Activated CD8-positive, alpha-beta T cell treated with anti-CD3 and anti-CD28 coated beads for 36 hours (primary cell): ENCODE measurements around the gene SCUBE2. TPM values are rescaled to one million over a fixed set of nuclear protein-coding genes. Genes with fewer than 3 reads are reported as not detected.

Experiments
- ATAC-seq: fragments of 200-7000 bp; cut with Tn5 transposase; one replicate; pipeline ENCODE4 v1.10.0; 2021; ENCODE audit warnings: mild to moderate bottlenecking, moderate library complexity
- CTCF ChIA-PET: fragments of 350-600 bp; sonication (Branson Sonifier 250); formaldehyde crosslinking; loops from one replicate; lab custom pipeline; 2021; ENCODE audit warnings: antibody characterized with exemption; lab: Charles Lee
- POLR2A ChIA-PET: fragments of 350-600 bp; sonication (Branson Sonifier 250); formaldehyde crosslinking; loops from one replicate; lab custom pipeline; 2021; ENCODE audit warnings: antibody characterized with exemption; lab: Charles Lee
- DNase-seq: peaks from one replicate; pipeline ENCODE4 v3.0.0-alpha.2; 2020
- H3K27ac Mint-ChIP-seq: one replicate; pipeline ENCODE4 v1.8.0; 2021; ENCODE audit warnings: mild to moderate bottlenecking, mixed read lengths
- H3K27me3 Mint-ChIP-seq: one replicate; pipeline ENCODE4 v1.8.0; 2021; ENCODE audit warnings: mixed read lengths
- H3K36me3 Mint-ChIP-seq: one replicate; pipeline ENCODE4 v1.8.0; 2021; ENCODE audit warnings: low read depth, mixed read lengths
- H3K4me1 Mint-ChIP-seq: one replicate; pipeline ENCODE4 v1.8.0; 2021; ENCODE audit warnings: low read depth, mixed read lengths
- H3K4me3 Mint-ChIP-seq: one replicate; pipeline ENCODE4 v1.8.0; 2021; ENCODE audit warnings: mild to moderate bottlenecking, moderate library complexity, mixed read lengths
- H3K9me3 Mint-ChIP-seq: one replicate; pipeline ENCODE4 v1.8.0; 2021; ENCODE audit warnings: mixed read lengths
- CTCF ChIP-seq: fragments of 200-600 bp; IDR thresholded peaks from one replicate; pipeline ENCODE4 v1.8.0; 2022; ENCODE audit warnings: antibody characterized with exemption, mild to moderate bottlenecking
- intact Hi-C: fragments of 100-400 bp; cut with micrococcal nuclease; formaldehyde crosslinking; loops from one replicate; pipeline ENCODE4 v1.10.0; 2022
- total RNA-seq, 2 experiments: library from RNA; stranded (reverse); gene quantifications; one replicate each; pipeline ENCODE4 v1.2.3, GENCODE V29; 2021

SCUBE2 gene
- total RNA-seq, 2 experiments from 2014 or later, result not detected

GRCh38 chr11:9092072-9092471 lies 673 bp upstream of the SCUBE2 start:
- Mint-ChIP-seq H3K9me3 (no peaks in the 10 kb centered on the region), H3K27ac (no peak overlapping the region), H3K4me1 (no peaks in the 10 kb centered on the region), H3K36me3 (no peaks in the 10 kb centered on the region), H3K4me3 (no peak overlapping the region), H3K27me3 (peaks cover 55% of the 10 kb centered on the region)
- ATAC-seq (no peak), DNase-seq (no peak)
- ChIA-PET CTCF (interaction anchor here (1.6 to 1.9 kb wide), 3 partner anchors 15 to 45 kb away, joined by 4 to 11 read pairs (median 4); no protein-coding TSS in a partner anchor), POLR2A (interaction anchor here (1.1 kb wide), 1 partner anchor 92 kb away, joined by 3 read pairs; no protein-coding TSS in a partner anchor)
- no peak for TF ChIP-seq CTCF
- intact Hi-C loops, result no loop called here

GRCh38 chr11:9090488-9091043 lies 833 bp downstream of the SCUBE2 start:
- POLR2A ChIA-PET, result no interaction called here

GRCh38 chr11:9089636-9090035 lies 1.8 kb downstream of the SCUBE2 start:
- Mint-ChIP-seq H3K4me1 (no peaks in the 10 kb centered on the region), H3K4me3 (no peak overlapping the region), H3K27ac (no peak overlapping the region), H3K36me3 (no peaks in the 10 kb centered on the region), H3K27me3 (peaks cover 55% of the 10 kb centered on the region), H3K9me3 (no peaks in the 10 kb centered on the region)
- ChIA-PET CTCF (interaction anchor here (0.7 to 2.8 kb wide), 5 partner anchors 31 to 417 kb away, joined by 3 to 13 read pairs (median 4); no protein-coding TSS in a partner anchor), POLR2A (interaction anchor here (0.6 kb wide), 1 partner anchor 1705 kb away, joined by 3 read pairs; no protein-coding TSS in a partner anchor)
- TF ChIP-seq CTCF, result no peak
- intact Hi-C loops, result no loop called here
- no peak for DNase-seq
- no peak for ATAC-seq

More at GRCh38 chr11:9090488-9091043, 833 bp downstream of the SCUBE2 start:
- Mint-ChIP-seq H3K4me1 (no peaks in the 10 kb centered on the region), H3K9me3 (no peaks in the 10 kb centered on the region), H3K27ac (no peak overlapping the region), H3K4me3 (no peak overlapping the region), H3K36me3 (no peaks in the 10 kb centered on the region), H3K27me3 (peaks cover 55% of the 10 kb centered on the region)
- CTCF ChIA-PET, result interaction anchor here (1.2 to 2.8 kb wide), 3 partner anchors 32 to 75 kb away, joined by 3 to 13 read pairs (median 5); no protein-coding TSS in a partner anchor
- intact Hi-C loops, result no loop called here
- DNase-seq (no peak), ATAC-seq (no peak)
- no peak for TF ChIP-seq CTCF

- TF ChIP-seq CTCF, result no peak
- H3K4me3 Mint-ChIP-seq, result no peak overlapping the region
- peaks cover 52% of the 10 kb centered on the region for H3K27me3 Mint-ChIP-seq
- no peak overlapping the region for H3K27ac Mint-ChIP-seq
- DNase-seq (no peak), ATAC-seq (no peak)
- ChIA-PET POLR2A (no interaction called here), CTCF (interaction anchor here (0.7 to 2.8 kb wide), 3 partner anchors 34 to 418 kb away, joined by 3 to 13 read pairs (median 4); no protein-coding TSS in a partner anchor)
- H3K36me3 Mint-ChIP-seq, result no peaks in the 10 kb centered on the region
- intact Hi-C loops, result no loop called here
- H3K9me3 Mint-ChIP-seq, result no peaks in the 10 kb centered on the region
- no peaks in the 10 kb centered on the region for H3K4me1 Mint-ChIP-seq
These were observed 2.3 kb downstream of the SCUBE2 start for GRCh38 chr11:9089061-9089460.

GRCh38 chr11:9082575-9082974 lies 8.8 kb downstream of the SCUBE2 start:
- ATAC-seq (no peak), DNase-seq (no peak)
- no peak for TF ChIP-seq CTCF
- Mint-ChIP-seq H3K4me3 (no peak overlapping the region), H3K27ac (no peak overlapping the region), H3K4me1 (peaks cover 3% of the 10 kb centered on the region), H3K9me3 (no peaks in the 10 kb centered on the region), H3K36me3 (no peaks in the 10 kb centered on the region), H3K27me3 (peaks cover 9% of the 10 kb centered on the region)
- intact Hi-C loops, result no loop called here
- ChIA-PET POLR2A (interaction anchor here (0.5 kb wide), 1 partner anchor 31 kb away, joined by 5 read pairs; no protein-coding TSS in a partner anchor), CTCF (interaction anchor here (0.8 kb wide), 1 partner anchor 10 kb away, joined by 4 read pairs; no protein-coding TSS in a partner anchor)
